NCI-H2107 treated with DMSO at 0.1 percent for 48 hours (cell line): ENCODE measurements around the gene LDHA.
"Not testable (repeated sequence)": the region's sequence is repeated elsewhere in the genome, so short reads cannot be mapped to it uniquely, and the experiment has no call there.

ENCODE experiments used
- DNase-seq: peaks from one replicate; lab custom pipeline; 2025; ENCODE audit not compliant: unreplicated experiment; lab: John Stamatoyannopoulos, UW

Gene LDHA

DNA sequence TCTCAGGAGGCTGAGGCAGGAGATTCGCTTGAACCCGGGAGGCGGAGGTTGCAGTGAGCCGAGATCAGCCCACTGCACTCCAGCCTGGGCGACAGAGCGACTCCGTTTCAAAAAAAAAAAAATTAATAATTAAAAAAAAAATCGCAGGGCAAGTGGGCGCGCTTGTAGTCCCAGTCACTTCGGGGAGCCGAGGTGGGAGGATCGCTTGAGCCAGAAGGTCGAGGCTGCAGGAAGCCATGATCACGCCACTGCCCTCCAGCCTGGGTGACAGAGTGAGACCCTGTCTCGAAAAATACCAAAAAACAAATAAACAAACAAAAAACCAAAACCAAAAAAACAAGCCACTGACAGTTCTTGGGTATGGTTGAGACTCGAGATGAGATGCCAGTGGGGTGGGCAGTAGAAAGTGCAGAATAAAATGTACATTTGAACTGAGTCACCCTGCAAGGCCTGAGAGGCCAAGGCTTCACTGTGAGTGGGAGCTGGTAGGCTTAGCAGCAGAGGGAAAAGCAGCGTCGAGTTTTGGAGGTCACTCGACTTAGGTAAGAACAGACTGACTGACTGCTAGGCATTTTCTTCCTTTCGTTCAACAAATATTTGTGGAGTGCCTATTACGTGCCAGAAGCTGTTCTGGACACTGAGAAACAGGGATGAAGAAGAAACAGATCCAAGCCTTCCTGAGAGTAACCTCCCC, 635 bp upstream of the LDHA start:
- no peak for DNase-seq

GRCh38 chr11:18394928-18395734, 768 bp downstream of the LDHA start:
- no peak for DNase-seq

DNA sequence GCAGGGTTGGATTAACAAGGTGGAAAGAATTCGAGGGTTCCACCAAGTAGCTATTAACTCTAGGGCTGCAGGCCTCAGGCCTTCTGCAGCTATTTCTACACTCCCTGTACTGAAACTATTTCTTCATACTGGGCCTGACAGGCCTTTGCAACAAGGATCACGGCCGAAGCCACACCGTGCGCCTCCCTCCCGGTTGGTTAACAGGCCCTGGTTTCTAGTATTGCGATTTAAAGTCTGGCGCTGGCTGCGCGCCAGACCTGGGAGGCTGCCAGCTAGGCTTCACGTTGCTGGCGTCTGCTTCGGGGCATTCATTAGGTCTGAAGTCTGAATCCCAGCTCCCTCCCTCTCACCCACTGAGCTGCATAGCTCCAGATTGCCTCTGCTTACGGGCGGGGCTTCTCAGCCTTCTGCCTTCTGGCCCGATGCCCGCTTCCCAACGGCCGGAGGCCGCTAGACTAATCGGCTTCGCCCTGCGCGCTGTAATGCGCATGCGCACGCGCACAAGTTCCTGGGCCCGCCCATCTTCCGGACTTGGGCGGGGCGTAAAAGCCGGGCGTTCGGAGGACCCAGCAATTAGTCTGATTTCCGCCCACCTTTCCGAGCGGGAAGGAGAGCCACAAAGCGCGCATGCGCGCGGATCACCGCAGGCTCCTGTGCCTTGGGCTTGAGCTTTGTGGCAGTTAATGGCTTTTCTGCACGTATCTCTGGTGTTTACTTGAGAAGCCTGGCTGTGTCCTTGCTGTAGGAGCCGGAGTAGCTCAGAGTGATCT, 1.6 kb downstream of the LDHA start:
- peak; percentile 94 for DNase-seq

DNA sequence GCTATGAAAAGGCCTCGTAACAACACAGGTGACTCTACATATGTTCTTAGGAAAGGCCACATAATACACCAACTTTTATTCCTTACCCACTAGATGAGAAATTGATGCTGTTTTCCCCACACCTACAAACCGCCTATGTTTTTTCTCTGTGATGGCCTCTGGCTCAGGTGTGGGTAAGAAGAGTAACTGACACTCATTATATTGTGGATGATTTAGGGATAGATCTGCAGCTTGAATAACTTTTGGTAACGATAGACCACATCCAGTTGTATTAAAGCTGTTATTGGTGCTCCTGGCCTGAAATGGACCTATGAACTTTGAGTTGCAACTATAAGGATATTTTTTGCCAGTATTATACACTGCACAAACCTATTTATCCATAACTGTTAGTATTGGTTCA, 3.6 kb downstream of the LDHA start:
- no peak for DNase-seq

GRCh38 chr11:18401077-18401476, 6.7 kb downstream of the LDHA start:
- not testable (repeated sequence) for DNase-seq

- DNase-seq, result no peak
Observed at GRCh38 chr11:18404062-18404461, 9.7 kb downstream of the LDHA start.

DNA sequence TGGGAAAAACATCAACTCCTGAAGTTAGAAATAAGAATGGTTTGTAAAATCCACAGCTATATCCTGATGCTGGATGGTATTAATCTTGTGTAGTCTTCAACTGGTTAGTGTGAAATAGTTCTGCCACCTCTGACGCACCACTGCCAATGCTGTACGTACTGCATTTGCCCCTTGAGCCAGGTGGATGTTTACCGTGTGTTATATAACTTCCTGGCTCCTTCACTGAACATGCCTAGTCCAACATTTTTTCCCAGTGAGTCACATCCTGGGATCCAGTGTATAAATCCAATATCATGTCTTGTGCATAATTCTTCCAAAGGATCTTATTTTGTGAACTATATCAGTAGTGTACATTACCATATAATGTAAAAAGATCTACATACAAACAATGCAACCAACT, 13.0 kb downstream of the LDHA start:
- DNase-seq, result not testable (repeated sequence)

DNA sequence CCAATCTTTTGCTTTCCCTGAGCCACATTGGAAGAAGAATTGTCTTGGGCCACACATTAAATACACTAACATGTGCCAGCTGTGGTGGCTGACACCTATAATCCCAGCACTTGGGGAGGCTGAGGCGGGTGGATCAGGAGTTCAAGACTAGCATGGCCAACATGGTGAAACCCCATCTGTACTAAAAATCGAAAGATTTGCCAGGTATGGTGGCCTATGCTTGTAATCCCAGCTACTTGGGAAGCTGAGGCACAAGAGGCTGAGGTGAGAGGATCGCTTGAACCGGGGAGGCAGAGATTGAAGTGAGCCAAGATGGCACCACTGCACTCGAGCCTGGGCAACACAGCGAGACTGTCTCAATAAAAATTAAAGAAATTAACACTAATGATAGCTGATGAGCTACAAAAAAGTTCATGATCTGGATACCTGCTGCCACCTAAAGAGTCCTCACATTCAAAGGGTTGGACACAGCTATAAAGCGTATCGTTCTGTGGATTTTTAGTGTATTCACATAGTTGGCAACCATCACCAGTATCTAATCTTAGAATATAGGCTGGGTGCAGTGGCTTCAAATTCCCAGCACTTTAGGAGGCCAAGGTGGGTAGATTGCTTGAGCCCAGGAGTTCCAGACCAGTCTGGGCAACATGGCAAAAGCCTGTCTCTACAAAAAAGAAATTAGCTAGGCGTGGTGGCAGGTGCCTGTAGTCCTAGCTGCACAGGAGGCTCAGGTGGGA, 14.4 kb downstream of the LDHA start:
- no peak for DNase-seq

GRCh38 chr11:18416459-18416858, 22.1 kb downstream of the LDHA start:
- no peak for DNase-seq

DNA sequence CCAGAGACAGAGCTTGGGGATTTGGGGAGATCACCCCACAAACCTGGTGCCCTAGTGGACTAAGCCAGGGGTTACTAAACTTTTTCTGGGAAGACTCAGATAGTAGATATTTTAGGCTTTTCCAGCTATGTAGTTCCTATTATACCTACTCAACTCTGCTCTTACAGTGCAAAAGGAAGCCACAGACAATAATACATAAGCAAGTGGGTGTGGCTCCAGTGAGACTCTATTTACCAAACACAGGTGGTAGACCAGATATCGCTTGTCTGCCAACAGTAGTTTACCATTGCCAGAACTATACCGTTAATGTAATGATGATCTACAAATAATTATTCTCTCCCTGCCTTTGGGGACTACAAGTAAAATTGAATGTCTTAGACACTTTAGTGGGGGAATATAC, 24.7 kb downstream of the LDHA start:
- DNase-seq, result no peak

- no peak for DNase-seq
Observed at GRCh38 chr11:18420067-18420466, 25.7 kb downstream of the LDHA start.

DNA sequence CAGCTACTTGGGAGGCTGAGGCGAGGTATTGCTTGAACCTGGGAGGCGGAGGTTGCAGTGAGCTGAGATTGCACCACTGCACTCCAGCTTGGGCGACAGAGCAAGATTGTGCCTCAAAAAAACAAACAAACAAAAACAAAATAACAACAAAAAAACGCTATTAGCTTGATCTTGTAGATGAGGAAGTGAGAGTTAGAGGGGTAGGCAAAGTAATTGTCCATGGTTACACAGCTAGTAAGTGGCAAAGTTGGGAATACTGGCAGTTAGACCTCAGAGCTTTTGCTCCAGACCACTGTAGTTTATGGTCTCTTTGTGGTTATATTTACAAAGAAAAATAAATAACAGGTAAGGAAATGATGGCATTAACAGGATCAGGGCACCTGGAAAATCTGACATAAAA, 32.9 kb downstream of the LDHA start:
- DNase-seq, result no peak

GRCh38 chr11:18429332-18429731, 35.0 kb downstream of the LDHA start:
- DNase-seq, result no peak

- no peak for DNase-seq
Observed at GRCh38 chr11:18438691-18439090, 44.3 kb downstream of the LDHA start.

DNA sequence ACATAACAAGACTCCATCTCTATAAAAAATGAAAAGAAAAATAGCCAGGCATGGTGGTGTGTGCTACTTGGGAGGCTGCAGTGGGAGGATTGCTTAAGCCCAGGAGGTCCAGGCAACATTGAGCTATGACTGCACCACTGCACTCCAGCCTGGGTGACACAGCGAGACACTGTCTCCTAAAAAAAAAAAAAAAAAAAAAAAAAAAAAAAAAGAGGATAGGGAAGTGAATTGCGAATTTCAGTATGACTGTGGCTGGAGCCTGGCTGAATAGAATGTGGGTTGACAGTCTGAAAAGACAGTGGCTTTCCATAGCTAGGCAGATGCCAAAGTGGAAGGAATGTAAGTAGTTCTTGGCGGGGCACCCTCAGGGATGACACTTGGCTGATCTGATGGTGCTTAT, 54.9 kb downstream of the LDHA start:
- DNase-seq, result no peak

DNA sequence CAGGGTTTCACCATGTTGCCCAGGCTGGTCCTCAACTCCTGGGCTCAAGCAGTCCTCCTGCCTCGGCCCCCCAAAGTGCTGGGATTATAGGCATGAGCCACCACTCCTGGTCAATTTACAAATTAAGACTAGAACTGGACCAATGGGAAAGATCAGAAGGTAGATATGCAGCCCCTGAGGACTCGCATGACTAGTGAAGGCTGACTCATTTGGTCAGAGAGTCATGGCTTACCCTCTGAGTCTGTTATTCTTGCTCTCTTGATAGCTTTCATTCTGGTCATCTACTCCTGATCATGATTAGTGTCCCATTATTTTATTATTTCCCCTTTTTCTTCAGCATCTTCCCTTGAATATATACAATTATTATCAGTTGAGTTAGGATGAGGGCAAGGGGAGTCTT, 58.6 kb downstream of the LDHA start:
- DNase-seq, result no peak

GRCh38 chr11:18455686-18456372, 61.5 kb downstream of the LDHA start, which contains the start of gene LDHAL6A:
Gene LDHAL6A (plus strand): TSS chr11:18455856. CDS start chr11:18456681, 825 bp downstream.
- no peak for DNase-seq

DNA sequence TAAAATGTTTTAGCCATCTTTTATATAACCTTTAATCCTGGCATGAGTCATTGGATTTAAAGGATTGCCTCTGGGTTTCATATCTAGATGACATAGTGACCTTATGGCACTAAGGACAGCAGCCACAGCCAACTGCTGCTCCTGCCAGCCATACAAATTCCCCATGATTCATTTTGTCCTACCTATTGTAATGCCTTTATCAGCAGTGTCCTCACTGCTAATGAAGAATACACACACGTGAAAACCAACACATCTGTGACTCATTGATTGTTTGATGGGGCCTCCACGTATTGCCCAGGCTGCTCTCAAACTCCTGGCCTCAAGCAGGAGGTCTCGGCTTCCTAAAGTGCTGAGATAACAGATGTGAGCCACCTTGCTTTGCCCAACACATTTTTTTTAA, 63.1 kb downstream of the LDHA start:
- no peak for DNase-seq
